ENCODE measurements around the gene MED7.
"Not testable (repeated sequence)": the region's sequence is repeated elsewhere in the genome, so short reads cannot be mapped to it uniquely, and the experiment has no call there.

MED7 gene, protein sequence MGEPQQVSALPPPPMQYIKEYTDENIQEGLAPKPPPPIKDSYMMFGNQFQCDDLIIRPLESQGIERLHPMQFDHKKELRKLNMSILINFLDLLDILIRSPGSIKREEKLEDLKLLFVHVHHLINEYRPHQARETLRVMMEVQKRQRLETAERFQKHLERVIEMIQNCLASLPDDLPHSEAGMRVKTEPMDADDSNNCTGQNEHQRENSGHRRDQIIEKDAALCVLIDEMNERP

DNA sequence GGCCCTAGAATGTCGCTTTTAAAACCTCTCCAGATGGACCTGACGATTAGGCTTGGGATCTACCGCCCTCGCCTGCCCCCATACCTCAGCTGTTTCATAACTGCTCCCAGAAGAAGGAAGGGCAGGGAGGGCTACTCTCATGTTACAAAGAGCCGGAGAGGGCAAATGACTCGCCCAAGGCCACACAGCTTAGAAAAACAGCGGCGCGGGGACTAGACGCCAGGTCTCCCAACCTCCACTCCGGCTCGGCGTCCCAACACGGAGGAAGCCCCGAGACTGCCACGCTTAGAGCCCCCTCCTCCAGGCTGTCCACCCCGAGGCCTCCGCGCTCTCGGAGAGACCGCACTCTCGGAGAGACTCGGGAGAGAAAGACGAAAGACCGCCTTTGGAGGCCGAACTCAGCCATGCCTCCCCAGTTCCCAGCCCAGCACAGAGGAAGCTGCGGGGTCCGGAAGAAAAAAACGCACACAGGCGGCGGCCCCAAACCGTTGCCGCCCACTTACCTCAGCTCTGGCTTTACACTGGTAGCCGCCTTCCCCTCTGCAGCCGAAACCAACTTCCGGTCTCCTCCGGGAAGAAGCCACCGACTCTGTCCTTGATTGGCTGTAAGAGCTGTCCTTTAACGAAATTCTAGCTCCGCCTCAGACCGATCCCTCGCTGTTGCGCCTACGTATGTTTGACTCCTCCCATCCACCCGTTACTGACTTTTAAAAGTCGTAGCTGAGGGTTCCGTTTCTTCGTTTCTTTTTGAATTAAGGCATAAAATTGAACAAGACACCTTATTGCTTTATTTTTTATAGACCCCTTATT, at the start of gene MED7:
Gene MED7, minus strand, starts transcription at position 549 of the 810 bp plus-strand sequence. CDS start 3,434 bp downstream, outside the sequence.
- peaks cover 6% of the 10 kb centered on the region for H3K4me1 ChIP-seq (ENCODE audit: insufficient read depth, low read length)
- peaks cover 19% of the 10 kb centered on the region for H3K36me3 ChIP-seq (ENCODE audit: insufficient read depth, low read length)
- no peaks in the 10 kb centered on the region for H3K27me3 ChIP-seq (ENCODE audit: insufficient read depth, low read length)
- H3K9me3 ChIP-seq (ENCODE audit: low read length): peaks cover 1% of the 10 kb centered on the region
- peak within 1 kb of the TSS; percentile 92 for H3K4me3 ChIP-seq (ENCODE audit: low read length)
- peak within 1 kb of the TSS; percentile 94 for H2AFZ ChIP-seq (ENCODE audit: low read depth, low read length)

DNA sequence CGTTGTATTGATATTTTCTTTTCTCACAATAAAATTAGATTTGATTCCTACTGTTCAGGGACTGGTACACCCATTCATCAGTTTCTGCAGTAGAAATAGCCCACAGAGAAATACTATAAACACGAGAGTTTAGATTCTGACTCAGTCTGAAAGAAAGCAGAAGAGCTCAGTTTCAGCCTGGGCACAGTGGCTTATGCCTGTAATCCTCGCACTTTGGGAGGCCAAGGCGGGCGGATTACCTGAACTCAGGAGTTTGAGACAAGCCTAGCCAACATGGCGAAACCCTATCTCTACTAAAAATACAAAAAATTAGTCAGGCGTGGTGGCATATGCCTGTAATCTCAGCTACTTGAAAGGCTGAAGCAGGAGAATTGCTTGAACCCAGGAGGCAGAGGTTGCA, 46.6 kb upstream of the MED7 start:
- Histone ChIP-seq H3K27me3 (ENCODE audit: insufficient read depth, low read length) (peaks cover 5% of the 10 kb centered on the region), H3K4me3 (ENCODE audit: low read length) (no peak overlapping the region), H3K4me1 (ENCODE audit: insufficient read depth, low read length) (no peaks in the 10 kb centered on the region), H2AFZ (ENCODE audit: low read depth, low read length) (no peak overlapping the region), H3K9me3 (ENCODE audit: low read length) (no peaks in the 10 kb centered on the region), H3K36me3 (ENCODE audit: insufficient read depth, low read length) (no peaks in the 10 kb centered on the region)

DNA sequence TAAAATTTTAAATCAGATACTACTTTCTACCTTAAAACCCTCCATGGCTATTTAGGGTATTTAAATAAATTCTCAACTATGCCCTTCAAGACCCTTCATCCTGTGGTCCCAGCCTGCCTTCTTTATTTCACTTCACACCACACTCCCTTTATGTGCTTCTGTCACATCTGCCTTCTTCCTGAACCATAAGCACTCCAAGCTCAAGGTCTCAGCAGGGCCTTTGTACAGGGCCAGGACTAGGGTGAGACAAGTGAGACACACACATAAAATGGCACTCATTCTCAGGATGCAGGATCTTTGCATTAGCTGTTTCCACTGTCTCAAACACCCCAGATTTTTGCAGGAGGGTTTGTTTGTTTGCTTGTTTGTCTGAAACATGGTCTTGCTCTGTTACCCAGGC, 45.6 kb upstream of the MED7 start:
- no peak overlapping the region for H3K4me3 ChIP-seq (ENCODE audit: low read length)
- no peaks in the 10 kb centered on the region for H3K36me3 ChIP-seq (ENCODE audit: insufficient read depth, low read length)
- H3K27me3 ChIP-seq (ENCODE audit: insufficient read depth, low read length): peaks cover 6% of the 10 kb centered on the region
- no peak overlapping the region for H2AFZ ChIP-seq (ENCODE audit: low read depth, low read length)
- H3K4me1 ChIP-seq (ENCODE audit: insufficient read depth, low read length): no peaks in the 10 kb centered on the region
- no peaks in the 10 kb centered on the region for H3K9me3 ChIP-seq (ENCODE audit: low read length)

DNA sequence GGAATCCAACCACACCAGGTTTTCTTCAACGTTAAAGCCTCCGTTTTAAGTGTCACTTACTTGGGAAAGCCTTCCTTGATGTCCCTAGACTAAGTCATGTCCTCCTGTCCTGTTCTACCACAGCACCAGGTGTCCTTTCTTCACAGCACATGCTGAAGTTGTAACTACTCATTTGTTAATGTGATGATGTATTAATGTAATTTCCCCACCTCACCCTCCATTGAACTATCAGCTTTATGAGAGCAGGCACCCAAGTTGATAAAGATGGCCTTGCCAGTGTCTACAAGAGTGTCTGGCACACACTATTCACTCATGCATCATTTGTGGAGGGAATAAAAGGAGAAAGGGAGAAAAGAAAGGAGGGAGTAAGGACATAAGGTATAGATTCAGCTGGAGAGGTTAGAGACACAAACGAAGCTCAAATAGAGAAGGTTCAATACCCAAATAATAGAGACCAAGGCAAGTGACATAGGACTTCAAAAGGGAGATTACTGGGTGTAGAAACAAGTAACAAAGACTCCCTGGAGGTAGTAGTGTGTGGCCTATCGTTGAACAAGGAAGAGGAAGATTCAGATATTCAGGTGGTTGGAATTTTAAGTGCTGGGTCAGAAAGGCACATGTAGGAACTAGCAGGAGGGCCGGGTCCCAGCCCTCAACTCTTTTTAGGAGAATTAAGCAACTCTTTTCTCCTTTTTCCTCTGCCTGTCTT, 44.5 kb upstream of the MED7 start:
- H3K27me3 ChIP-seq (ENCODE audit: insufficient read depth, low read length): peaks cover 6% of the 10 kb centered on the region

GRCh38 chr5:157186309-157187045, 43.8 kb upstream of the MED7 start:
- Histone ChIP-seq H3K4me1 (ENCODE audit: insufficient read depth, low read length) (no peaks in the 10 kb centered on the region), H2AFZ (ENCODE audit: low read depth, low read length) (no peak overlapping the region), H3K36me3 (ENCODE audit: insufficient read depth, low read length) (no peaks in the 10 kb centered on the region), H3K27me3 (ENCODE audit: insufficient read depth, low read length) (peaks cover 6% of the 10 kb centered on the region), H3K4me3 (ENCODE audit: low read length) (no peak overlapping the region), H3K9me3 (ENCODE audit: low read length) (no peaks in the 10 kb centered on the region)

More for the DNA sequence above, 44.5 kb upstream of the MED7 start:
- Histone ChIP-seq H3K36me3 (ENCODE audit: insufficient read depth, low read length) (no peaks in the 10 kb centered on the region), H3K9me3 (ENCODE audit: low read length) (no peaks in the 10 kb centered on the region), H2AFZ (ENCODE audit: low read depth, low read length) (no peak overlapping the region), H3K4me1 (ENCODE audit: insufficient read depth, low read length) (no peaks in the 10 kb centered on the region), H3K4me3 (ENCODE audit: low read length) (no peak overlapping the region)

DNA sequence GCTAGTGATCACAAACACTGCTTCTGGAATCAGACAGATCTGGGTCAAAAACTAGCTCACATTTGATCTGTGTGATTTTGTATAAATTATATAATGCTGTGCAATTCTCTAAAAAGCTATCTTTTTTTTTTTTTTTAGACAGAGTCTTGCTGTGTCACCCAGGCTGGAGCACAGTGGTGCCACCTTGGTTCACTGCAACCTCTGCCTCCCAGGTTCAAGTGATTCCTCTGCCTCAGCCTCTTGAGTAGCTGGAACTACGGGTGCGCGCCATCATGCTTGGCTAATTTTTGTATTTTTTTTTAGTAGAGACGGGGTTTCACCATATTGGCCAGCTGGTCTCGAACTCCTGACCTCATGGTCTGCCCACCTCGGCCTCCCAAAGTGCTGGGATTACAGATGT, 42.5 kb upstream of the MED7 start:
- H3K27me3 ChIP-seq (ENCODE audit: insufficient read depth, low read length); H3K9me3 ChIP-seq (ENCODE audit: low read length); H2AFZ ChIP-seq (ENCODE audit: low read depth, low read length); H3K36me3 ChIP-seq (ENCODE audit: insufficient read depth, low read length); H3K4me1 ChIP-seq (ENCODE audit: insufficient read depth, low read length); H3K4me3 ChIP-seq (ENCODE audit: low read length): not testable (repeated sequence)

DNA sequence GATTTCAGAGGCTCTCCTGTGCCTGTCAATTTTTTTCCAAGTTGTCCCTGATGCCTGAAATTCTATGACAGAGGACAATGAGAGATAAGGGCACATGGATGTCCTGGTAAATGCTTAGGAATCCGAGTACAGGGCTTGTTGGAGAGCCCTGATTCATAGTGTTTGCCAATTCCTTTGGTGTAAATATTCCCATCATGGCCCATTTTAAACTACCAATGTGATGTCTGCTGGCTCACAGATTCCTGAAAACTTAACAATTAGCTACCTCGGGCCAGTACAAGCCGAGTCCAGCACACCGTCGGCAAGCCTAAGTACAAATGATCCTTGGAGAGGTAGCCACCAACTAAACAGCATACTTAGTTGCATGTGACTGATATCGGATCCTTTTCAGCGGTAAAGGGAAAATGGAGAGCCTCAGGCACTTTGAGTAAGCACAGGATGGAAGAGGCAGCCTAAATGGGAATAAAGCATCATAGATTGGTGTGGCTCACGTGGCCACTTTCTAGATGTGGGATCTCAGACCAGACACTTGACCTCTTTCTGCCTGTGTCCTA, 41.5 kb upstream of the MED7 start:
- Histone ChIP-seq H3K27me3 (ENCODE audit: insufficient read depth, low read length) (peaks cover 2% of the 10 kb centered on the region), H3K9me3 (ENCODE audit: low read length) (no peaks in the 10 kb centered on the region), H2AFZ (ENCODE audit: low read depth, low read length) (no peak overlapping the region), H3K4me1 (ENCODE audit: insufficient read depth, low read length) (no peaks in the 10 kb centered on the region), H3K36me3 (ENCODE audit: insufficient read depth, low read length) (no peaks in the 10 kb centered on the region), H3K4me3 (ENCODE audit: low read length) (no peak overlapping the region)

- Histone ChIP-seq H3K9me3 (ENCODE audit: low read length) (no peaks in the 10 kb centered on the region), H3K36me3 (ENCODE audit: insufficient read depth, low read length) (no peaks in the 10 kb centered on the region), H3K4me1 (ENCODE audit: insufficient read depth, low read length) (no peaks in the 10 kb centered on the region), H3K27me3 (ENCODE audit: insufficient read depth, low read length) (peaks cover 2% of the 10 kb centered on the region), H2AFZ (ENCODE audit: low read depth, low read length) (no peak overlapping the region), H3K4me3 (ENCODE audit: low read length) (no peak overlapping the region)
Measured at GRCh38 chr5:157182143-157182757, 39.6 kb upstream of the MED7 start.

DNA sequence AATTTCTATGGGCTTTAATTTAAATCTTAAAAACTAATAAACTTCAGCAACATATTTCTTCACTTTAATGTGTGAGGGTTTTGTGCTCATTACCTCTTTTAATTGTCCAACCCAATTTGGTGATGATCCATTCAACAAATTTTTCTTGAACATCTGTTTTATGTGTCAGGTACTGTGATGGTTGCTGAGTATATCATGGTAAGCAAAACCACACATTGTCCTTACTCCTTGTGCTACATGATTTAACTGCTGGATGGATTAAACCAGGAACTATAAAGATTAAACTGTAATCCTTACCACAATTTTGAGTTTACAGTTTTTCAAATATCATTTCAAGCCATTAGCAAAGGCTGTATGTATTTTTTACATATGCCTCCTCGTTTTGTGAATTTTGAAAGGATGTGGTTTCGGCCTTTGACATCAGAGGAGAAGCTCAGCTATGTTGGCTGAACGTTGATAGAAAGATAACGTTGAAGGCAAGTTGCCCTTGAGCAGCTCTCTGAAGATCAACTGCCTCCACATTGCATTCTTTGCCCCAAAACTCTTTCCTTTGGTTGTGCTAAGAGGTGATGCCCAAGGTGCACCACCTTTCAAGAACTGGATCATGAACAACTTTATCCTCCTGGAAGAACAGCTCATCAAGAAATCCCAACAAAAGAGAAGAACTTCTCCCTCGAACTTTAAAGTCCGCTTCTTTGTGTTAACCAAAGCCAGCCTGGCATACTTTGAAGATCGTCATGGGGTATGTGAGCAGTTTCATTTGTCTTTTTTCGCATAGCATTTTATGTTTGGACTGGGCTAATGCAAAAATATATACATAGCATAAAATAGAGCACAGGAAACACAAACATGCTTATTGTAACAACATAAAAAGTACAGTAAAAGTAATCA, 38.0 kb upstream of the MED7 start, which contains the start of gene ITK:
Gene ITK, plus strand, starts transcription at position 467 of the 891 bp plus-strand sequence. Its CDS starts 138 bp downstream, at position 605.
- H3K27me3 ChIP-seq (ENCODE audit: insufficient read depth, low read length): peaks cover 2% of the 10 kb centered on the region

DNA sequence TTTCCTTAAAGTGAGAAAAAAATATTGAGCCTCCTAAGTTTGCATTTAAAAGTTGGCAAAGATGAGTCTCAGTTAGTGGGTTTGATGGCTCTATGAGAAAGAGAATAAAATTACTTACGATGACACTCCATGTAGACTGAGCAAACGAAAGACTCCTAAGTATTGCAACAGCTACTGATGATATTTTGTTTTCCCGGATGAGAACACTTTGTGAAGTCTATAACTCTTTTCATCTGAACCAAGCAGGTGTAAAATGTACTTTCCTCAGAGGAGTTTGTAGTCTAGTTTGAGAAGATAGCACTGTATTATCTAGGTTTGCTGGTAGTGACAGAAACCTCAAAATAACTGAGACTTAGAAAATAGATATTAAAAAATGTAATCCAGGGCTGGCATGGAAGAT, 36.3 kb upstream of the MED7 start:
- no peaks in the 10 kb centered on the region for H3K9me3 ChIP-seq (ENCODE audit: low read length)
- no peaks in the 10 kb centered on the region for H3K36me3 ChIP-seq (ENCODE audit: insufficient read depth, low read length)
- no peak overlapping the region for H2AFZ ChIP-seq (ENCODE audit: low read depth, low read length)
- no peaks in the 10 kb centered on the region for H3K4me1 ChIP-seq (ENCODE audit: insufficient read depth, low read length)
- no peaks in the 10 kb centered on the region for H3K27me3 ChIP-seq (ENCODE audit: insufficient read depth, low read length)
- no peak overlapping the region for H3K4me3 ChIP-seq (ENCODE audit: low read length)

More for the DNA sequence above, 38.0 kb upstream of the MED7 start, which contains the start of gene ITK:
- Histone ChIP-seq H3K36me3 (ENCODE audit: insufficient read depth, low read length) (no peaks in the 10 kb centered on the region), H2AFZ (ENCODE audit: low read depth, low read length) (no peak within 1 kb of the TSS), H3K4me1 (ENCODE audit: insufficient read depth, low read length) (no peaks in the 10 kb centered on the region), H3K4me3 (ENCODE audit: low read length) (no peak within 1 kb of the TSS), H3K9me3 (ENCODE audit: low read length) (no peaks in the 10 kb centered on the region)

DNA sequence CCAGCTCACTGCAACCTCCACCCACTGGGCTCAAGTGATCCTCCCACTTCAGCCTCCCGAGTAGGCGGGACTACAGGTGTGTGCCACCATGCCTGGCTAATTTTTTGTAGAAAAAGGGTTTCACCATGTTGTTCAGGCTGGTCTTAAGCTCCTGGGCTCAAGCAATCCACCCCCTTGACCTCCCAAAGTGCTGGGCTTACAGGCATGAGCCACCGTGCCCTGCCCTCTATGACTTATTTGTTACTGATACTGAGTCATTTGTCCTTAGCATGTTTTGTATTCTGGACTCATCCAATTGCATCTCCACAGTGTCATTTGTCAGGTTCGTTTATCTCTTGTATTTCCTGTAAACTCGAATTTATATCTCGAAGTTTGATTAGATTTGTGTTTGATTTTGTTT, 35.3 kb upstream of the MED7 start:
- no peaks in the 10 kb centered on the region for H3K4me1 ChIP-seq (ENCODE audit: insufficient read depth, low read length)
- H3K4me3 ChIP-seq (ENCODE audit: low read length): no peak overlapping the region
- no peak overlapping the region for H2AFZ ChIP-seq (ENCODE audit: low read depth, low read length)
- H3K27me3 ChIP-seq (ENCODE audit: insufficient read depth, low read length): no peaks in the 10 kb centered on the region
- no peaks in the 10 kb centered on the region for H3K36me3 ChIP-seq (ENCODE audit: insufficient read depth, low read length)
- no peaks in the 10 kb centered on the region for H3K9me3 ChIP-seq (ENCODE audit: low read length)
